SK-N-MC (cell line): ENCODE measurements around the gene S100P.

Experiments
- EZH2 ChIP-seq: fragments of 200-600 bp; sonication (generic); IDR thresholded peaks from one replicate; pipeline ENCODE4 v1.6.1; 2017; ENCODE audit warnings: antibody characterized with exemption
- FOXP2 ChIP-seq: optimal IDR thresholded peaks from 2 replicates; pipeline ENCODE3; 2011; ENCODE audit warnings: mild to moderate bottlenecking, moderate library complexity; ENCODE audit not compliant: insufficient read depth; ENCODE audit errors: extremely low read length, control extremely low read depth
- POLR2AphosphoS5 ChIP-seq: IDR thresholded peaks from 2 replicates; pipeline ENCODE4 v1.6.1; 2012; ENCODE audit warnings: mild to moderate bottlenecking, low read depth, low read length, borderline replicate concordance

GRCh38 chr4:6705646-6706045, 12.0 kb downstream of the S100P start:
- no peak for TF ChIP-seq POLR2AphosphoS5
- TF ChIP-seq EZH2: no peak
- TF ChIP-seq FOXP2: no peak
